ENCODE data around the gene CFL1. TPM values are rescaled to one million over a fixed set of nuclear protein-coding genes. Genes with fewer than 3 reads are reported as not detected.

CFL1 gene
- total RNA-seq, 1 donor from 2014 or later = 2,365 TPM

DNA sequence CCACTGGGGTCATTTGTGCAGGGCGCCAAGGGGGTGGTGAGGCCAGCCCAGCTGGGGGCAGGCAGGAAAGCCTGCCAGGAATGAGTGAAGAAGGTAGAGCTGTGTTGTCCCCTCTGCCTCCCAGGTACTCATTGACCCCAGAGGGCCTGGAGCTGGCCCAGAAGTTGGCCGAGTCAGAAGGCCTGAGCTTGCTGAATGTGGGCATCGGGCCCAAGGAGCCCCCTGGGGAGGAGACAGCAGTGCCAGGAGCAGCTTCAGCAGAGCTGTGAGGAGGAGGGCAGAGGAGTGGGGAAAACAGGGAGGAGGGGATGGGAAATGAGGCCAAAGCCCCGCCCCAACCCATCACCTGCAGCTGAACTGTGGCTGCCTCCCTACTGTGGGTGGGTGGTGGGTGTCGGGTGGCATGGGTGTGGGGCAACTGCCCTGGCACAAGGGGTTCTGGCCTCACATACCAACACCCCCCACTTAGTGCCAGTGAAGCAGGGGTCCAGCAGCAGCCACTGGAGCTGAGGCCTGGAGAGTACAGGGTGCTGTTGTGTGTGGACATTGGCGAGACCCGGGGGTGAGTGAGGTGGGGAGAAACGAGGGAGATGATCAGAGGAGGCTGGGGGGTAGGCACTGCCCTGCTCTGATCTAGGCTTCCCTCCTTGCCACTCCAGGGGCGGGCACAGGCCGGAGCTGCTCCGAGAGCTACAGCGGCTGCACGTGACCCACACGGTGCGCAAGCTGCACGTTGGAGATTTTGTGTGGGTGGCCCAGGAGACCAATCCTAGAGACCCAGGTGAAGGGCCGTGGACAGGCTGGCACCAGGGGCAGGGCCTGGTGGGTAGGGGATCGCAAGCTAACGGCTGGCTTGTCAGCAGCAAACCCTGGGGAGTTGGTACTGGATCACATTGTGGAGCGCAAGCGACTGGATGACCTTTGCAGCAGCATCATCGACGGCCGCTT, 5.2 kb upstream of the CFL1 start:
- H3K4me3 ChIP-seq (ENCODE audit: low read depth, low read length) = no peak overlapping the region
- no peak for DNase-seq (ENCODE audit: low read depth)
- TF ChIP-seq, protein P1, sequence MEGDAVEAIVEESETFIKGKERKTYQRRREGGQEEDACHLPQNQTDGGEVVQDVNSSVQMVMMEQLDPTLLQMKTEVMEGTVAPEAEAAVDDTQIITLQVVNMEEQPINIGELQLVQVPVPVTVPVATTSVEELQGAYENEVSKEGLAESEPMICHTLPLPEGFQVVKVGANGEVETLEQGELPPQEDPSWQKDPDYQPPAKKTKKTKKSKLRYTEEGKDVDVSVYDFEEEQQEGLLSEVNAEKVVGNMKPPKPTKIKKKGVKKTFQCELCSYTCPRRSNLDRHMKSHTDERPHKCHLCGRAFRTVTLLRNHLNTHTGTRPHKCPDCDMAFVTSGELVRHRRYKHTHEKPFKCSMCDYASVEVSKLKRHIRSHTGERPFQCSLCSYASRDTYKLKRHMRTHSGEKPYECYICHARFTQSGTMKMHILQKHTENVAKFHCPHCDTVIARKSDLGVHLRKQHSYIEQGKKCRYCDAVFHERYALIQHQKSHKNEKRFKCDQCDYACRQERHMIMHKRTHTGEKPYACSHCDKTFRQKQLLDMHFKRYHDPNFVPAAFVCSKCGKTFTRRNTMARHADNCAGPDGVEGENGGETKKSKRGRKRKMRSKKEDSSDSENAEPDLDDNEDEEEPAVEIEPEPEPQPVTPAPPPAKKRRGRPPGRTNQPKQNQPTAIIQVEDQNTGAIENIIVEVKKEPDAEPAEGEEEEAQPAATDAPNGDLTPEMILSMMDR (conservative IDR thresholded peaks at IDR 0.05; ENCODE audit: low read depth, low read length) = no peak

DNA sequence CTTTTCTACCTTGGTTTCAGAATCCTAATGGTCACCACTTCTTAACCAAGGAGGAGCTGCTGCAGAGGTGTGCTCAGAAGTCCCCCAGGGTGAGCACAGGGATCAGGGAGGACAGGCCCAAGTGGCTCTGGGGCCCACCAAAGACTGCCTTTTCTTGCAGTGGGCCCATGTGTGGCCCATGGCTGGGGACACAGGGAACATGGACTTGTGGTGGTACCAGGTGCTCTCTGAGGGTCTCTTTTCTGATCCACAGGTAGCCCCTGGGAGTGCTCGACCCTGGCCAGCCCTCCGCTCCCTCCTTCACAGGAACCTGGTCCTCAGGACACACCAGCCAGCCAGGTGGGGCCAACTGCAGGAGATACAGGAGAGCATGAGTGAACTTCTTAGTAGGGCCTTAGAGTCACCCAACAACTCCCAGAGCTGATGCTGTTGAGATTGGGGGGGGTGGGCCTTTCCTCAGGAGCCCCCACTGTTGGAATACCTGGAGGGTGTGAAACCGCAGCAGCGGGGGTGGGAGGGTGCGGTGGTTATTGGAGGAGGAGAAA, 4.3 kb upstream of the CFL1 start:
- H3K4me3 ChIP-seq (ENCODE audit: low read depth, low read length) = no peak overlapping the region
- TF ChIP-seq, protein P1 (conservative IDR thresholded peaks at IDR 0.05; ENCODE audit: low read depth, low read length) = no peak
- no peak for DNase-seq (ENCODE audit: low read depth)

GRCh38 chr11:65861533-65862183, 3.7 kb upstream of the CFL1 start:
- TF ChIP-seq, protein P1 (conservative IDR thresholded peaks at IDR 0.05; ENCODE audit: low read depth, low read length) = no peak
- DNase-seq (ENCODE audit: low read depth) = no peak
- H3K4me3 ChIP-seq (ENCODE audit: low read depth, low read length) = peak overlapping the region; percentile 98

GRCh38 chr11:65861165-65861505, 3.2 kb upstream of the CFL1 start:
- TF ChIP-seq, protein P1 (conservative IDR thresholded peaks at IDR 0.05; ENCODE audit: low read depth, low read length) = no peak
- DNase-seq (ENCODE audit: low read depth) = no peak

GRCh38 chr11:65860278-65861164, 2.5 kb upstream of the CFL1 start, which contains the start of gene MUS81:
MUS81 (plus strand) TSS chr11:65860433; CDS start chr11:65860754, 321 bp downstream.
- TF ChIP-seq, protein P1 (conservative IDR thresholded peaks at IDR 0.05; ENCODE audit: low read depth, low read length) = peak; percentile 88
- peak within 1 kb of the TSS; percentile 98 for H3K4me3 ChIP-seq (ENCODE audit: low read depth, low read length)
- DNase-seq (ENCODE audit: low read depth) = peak; percentile 87

More at GRCh38 chr11:65861165-65861505, 3.2 kb upstream of the CFL1 start:
- peak overlapping the region; percentile 98 for H3K4me3 ChIP-seq (ENCODE audit: low read depth, low read length)

DNA sequence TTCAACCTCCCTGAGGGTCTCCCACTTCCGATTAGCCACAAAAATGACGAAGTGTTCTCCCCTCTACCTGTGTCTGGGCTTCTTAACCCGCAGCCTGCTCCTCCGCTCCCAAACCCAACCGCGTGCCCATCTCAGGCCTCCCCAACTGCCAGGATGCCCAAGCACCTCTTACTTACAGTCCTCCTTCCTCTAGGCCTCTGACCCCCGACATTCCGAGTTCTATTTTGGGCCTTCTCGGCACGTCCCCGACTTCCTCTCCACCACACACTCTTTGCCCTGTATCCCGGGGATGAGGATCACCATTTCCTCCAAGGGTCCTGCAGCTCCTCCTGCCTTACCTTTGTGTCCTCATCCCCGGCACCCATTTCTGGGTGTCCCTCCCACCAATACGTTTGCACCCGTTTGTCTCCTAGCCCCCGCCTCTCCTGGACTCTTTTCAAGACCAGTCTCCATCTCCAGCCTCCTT, 1.9 kb upstream of the CFL1 start:
- DNase-seq (ENCODE audit: low read depth) = no peak
- H3K4me3 ChIP-seq (ENCODE audit: low read depth, low read length) = peak overlapping the region; percentile 98
- TF ChIP-seq, protein P1 (conservative IDR thresholded peaks at IDR 0.05; ENCODE audit: low read depth, low read length) = no peak
